Measurements from ENCODE around the gene PNPLA5. TPM values are rescaled to one million over a fixed set of nuclear protein-coding genes. Genes with fewer than 3 reads are reported as not detected.

The PNPLA5 gene
- total and polyA plus RNA-seq, 9 of the 15 experiments (the other 6 are each of a cell fraction or from before 2014, with no cell fraction given) = not detected

- TF ChIP-seq NR2C1 (IDR thresholded peaks at IDR 0.05) (no peak), NR2C1 (tag; IDR thresholded peaks at IDR 0.05) (no peak), CSDE1 (IDR thresholded peaks at IDR 0.05) (no peak), POLR2AphosphoS2 (IDR thresholded peaks at IDR 0.05; ENCODE audit: low read length) (no peak), ZNF512 (tag; IDR thresholded peaks at IDR 0.05) (no peak)
These were observed 39.1 kb downstream of the PNPLA5 start (continued) for GRCh38 chr22:43852573-43853327.

GRCh38 chr22:43851979-43852307, 39.9 kb downstream of the PNPLA5 start:
- no peaks in the 10 kb centered on the region; the same call in 1 of the 2 replicates for H4K20me1 ChIP-seq (replicated peaks; ENCODE audit: control insufficient read depth, insufficient read depth, low read length)
- peaks cover 3 to 27% of the 10 kb centered on the region in 2 experiments; a peak in 2 of 5 replicates for H3K27me3 ChIP-seq (ENCODE audit: control insufficient read depth in 2 of 2, insufficient read depth in 2 of 2, low read length in 2 of 2)
- ChIA-PET POLR2A (interaction anchor here (0.6 kb wide), 1 partner anchor 95 kb away, joined by 3 read pairs; no protein-coding TSS in a partner anchor), CTCF (ENCODE audit: low intra/inter-chr PET ratio) (no interaction called here)
- WGBS (ENCODE audit: insufficient coverage, low coverage, missing lambda C conversion rate) = 0% methylated on average over 3 of the region's 3 CpGs
- intact Hi-C loops (cut with micrococcal nuclease) (no loop called here), in situ Hi-C loops (cut with MboI) (no loop called here)
- no peak overlapping the region for H3K9ac ChIP-seq (ENCODE audit: insufficient read depth in 1 of 2, low read depth in 2 of 2, low read length in 2 of 2)
- TF ChIP-seq ZNF224 (CRISPR knock-in tag; IDR thresholded peaks at IDR 0.05) = no peak
- TF ChIP-seq TOE1 (IDR thresholded peaks at IDR 0.05; ENCODE audit: borderline replicate concordance) = no peak
- no peak for TF ChIP-seq TOE1 (CRISPR knock-in tag; IDR thresholded peaks at IDR 0.05; ENCODE audit: borderline replicate concordance, low read depth)
- TF ChIP-seq ZNF57 (CRISPR knock-in tag; IDR thresholded peaks at IDR 0.05) = no peak
- no peak for ATAC-seq
- H3K27ac ChIP-seq (ENCODE audit: extremely low read depth, low read depth, low read length) = no peak overlapping the region
- BruUV-seq (replicated peaks) = no TSS peak
- no peak overlapping the region for H3K4me2 ChIP-seq (ENCODE audit: insufficient read depth, low read length)
- H3K4me1 ChIP-seq (replicated peaks in 1 of 2; ENCODE audit: control insufficient read depth in 2 of 2, insufficient read depth in 2 of 2, low read length in 2 of 2) = no peaks in the 10 kb centered on the region; a peak in 1 of 5 replicates
- H3K79me2 ChIP-seq (ENCODE audit: control insufficient read depth, insufficient read depth, low read length) = no peaks in the 10 kb centered on the region
- no peak for FAIRE-seq
- H2AFZ ChIP-seq (ENCODE audit: low read depth, low read length) = no peak overlapping the region
- H3K36me3 ChIP-seq (ENCODE audit: control insufficient read depth, insufficient read depth, low read length) = no peaks in the 10 kb centered on the region
- H3K9me1 ChIP-seq (ENCODE audit: control insufficient read depth, insufficient read depth, low read length) = no peaks in the 10 kb centered on the region
- no peak for DNase-seq (ENCODE audit: extremely low read depth in 1 of 4, low spot score in 3 of 4)
- no peaks in the 10 kb centered on the region for H3K9me3 ChIP-seq (replicated peaks; ENCODE audit: control insufficient read depth, insufficient read depth, low read depth, low read length)
- H3K4me3 ChIP-seq = no peak overlapping the region
